GM12878 (cell line): ENCODE results near the gene DNAJC4. TPM values are rescaled to one million over a fixed set of nuclear protein-coding genes. Genes with fewer than 3 reads are reported as not detected.
A peak's percentile ranks its signal among the peaks of the same experiment; 100 is the strongest.

Experiments
- ATAC-seq: fragments of 200-7000 bp; cut with Tn5 transposase; 3 replicates; pipeline ENCODE4 v1.9.1; 2020; ENCODE audit warnings: mild to moderate bottlenecking, moderate library complexity
- BruUV-seq: library from RNA; stranded (reverse); fragments of 400-500 nt; replicated peaks from 2 replicates; lab custom pipeline; 2021; lab: Mats Ljungman, UMichigan
- CTCF ChIA-PET: fragments of 300-600 bp; sonication (Branson Sonifier 250); formaldehyde crosslinking; extraction: SDS; loops from one replicate; lab custom pipeline; 2021; ENCODE audit warnings: inconsistent platforms; lab: Yijun Ruan, JAX
- POLR2A ChIA-PET: fragments of 350-600 bp; formaldehyde crosslinking; extraction: SDS; loops from one replicate; lab custom pipeline; 2021; ENCODE audit warnings: inconsistent platforms; lab: Charles Lee
- RAD21 ChIA-PET: fragments of 300-600 bp; sonication (Branson Sonifier 250); formaldehyde crosslinking; loops from one replicate; lab custom pipeline; 2023; ENCODE audit warnings: antibody characterized with exemption; ENCODE audit not compliant: unreplicated experiment; lab: Charles Lee
- SMC1A ChIA-PET: fragments of 300-600 bp; sonication (Branson Sonifier 250); formaldehyde crosslinking; loops from one replicate; lab custom pipeline; 2023; ENCODE audit not compliant: unreplicated experiment, uncharacterized antibody; lab: Charles Lee
- DNase-seq: peaks from one replicate; pipeline ENCODE4 v3.0.0-alpha.2; 2011; ENCODE audit warnings: low read depth, low spot score
- FAIRE-seq: peaks from 3 replicates; lab custom pipeline; 2011; peaks lifted over from hg19 to GRCh38; lab: Jason Lieb, UNC
- H2AFZ ChIP-seq: 2 replicates; pipeline ENCODE4 v1.6.0; 2011; ENCODE audit warnings: low read depth, low read length, control low read depth; ENCODE audit not compliant: control insufficient read depth
- H3K27ac ChIP-seq: 2 replicates; pipeline ENCODE4 v1.5.1; 2011; ENCODE audit warnings: control low read depth; ENCODE audit not compliant: control insufficient read depth, insufficient read depth
- H3K27me3 ChIP-seq, 2 experiments: replicated peaks in 1 of 2; 2 replicates each; pipeline versions ENCODE4 v1.6.0 to v1.6.1; 2011; ENCODE audit warnings: low read length in 1 of 2; ENCODE audit not compliant: control insufficient read depth in 2 of 2, insufficient read depth in 2 of 2
- H3K36me3 ChIP-seq, 2 experiments: 2 replicates each; pipeline ENCODE4 v1.5.1; 2011; ENCODE audit warnings: low read length in 1 of 2; ENCODE audit not compliant: control insufficient read depth in 2 of 2, insufficient read depth in 2 of 2
- H3K4me1 ChIP-seq: 2 replicates; pipeline ENCODE4 v1.6.1; 2011; ENCODE audit warnings: mild to moderate bottlenecking, low read length, moderate library complexity, mixed read lengths; ENCODE audit not compliant: control insufficient read depth, insufficient read depth
- H3K4me2 ChIP-seq: 2 replicates; pipeline ENCODE4 v1.6.0; 2011; ENCODE audit warnings: control low read depth; ENCODE audit not compliant: control insufficient read depth, insufficient read depth
- H3K4me3 ChIP-seq: fragments of 200-600 bp; sonication (generic); 2 replicates; pipeline ENCODE4 v1.5.1; 2016
- H3K79me2 ChIP-seq: 2 replicates; pipeline ENCODE4 v1.6.0; 2011; ENCODE audit warnings: low read length; ENCODE audit not compliant: control insufficient read depth, insufficient read depth
- H3K9ac ChIP-seq: 2 replicates; pipeline ENCODE4 v1.8.0; 2011; ENCODE audit warnings: low read length, control low read depth, mixed read lengths; ENCODE audit not compliant: control insufficient read depth, insufficient read depth
- H3K9me3 ChIP-seq: replicated peaks from 3 replicates; pipeline ENCODE4 v1.5.1; 2011; ENCODE audit warnings: mild to moderate bottlenecking, low read length; ENCODE audit not compliant: control insufficient read depth, insufficient read depth
- H4K20me1 ChIP-seq: 2 replicates; pipeline ENCODE4 v1.6.0; 2011; ENCODE audit not compliant: control insufficient read depth, insufficient read depth
- BCL11A ChIP-seq: IDR thresholded peaks from 2 replicates; pipeline ENCODE4 v1.6.1; 2011; ENCODE audit warnings: low read depth, low read length
- CBX5 ChIP-seq: sonication (generic); IDR thresholded peaks from 2 replicates; pipeline ENCODE4 v1.6.1; 2016; ENCODE audit warnings: low read depth, moderate library complexity, mild to moderate bottlenecking, inconsistent platforms
- CHD4 ChIP-seq: fragments of 200-600 bp; sonication (generic); IDR thresholded peaks from 2 replicates; pipeline ENCODE4 v1.6.1; 2016; ENCODE audit warnings: mild to moderate bottlenecking
- CREB1 ChIP-seq: IDR thresholded peaks from 2 replicates; pipeline ENCODE4 v1.6.1; 2012; ENCODE audit warnings: low read depth, mild to moderate bottlenecking, inconsistent platforms
- HDAC2 ChIP-seq: fragments of 200-600 bp; sonication (generic); IDR thresholded peaks from 2 replicates; pipeline ENCODE4 v1.6.1; 2017
- MTA2 ChIP-seq: fragments of 450-650 bp; IDR thresholded peaks from 2 replicates; pipeline ENCODE4 v1.6.1; 2016; ENCODE audit warnings: low read depth, mild to moderate bottlenecking, moderate library complexity
- NBN ChIP-seq: fragments of 450-650 bp; IDR thresholded peaks from 2 replicates; pipeline ENCODE4 v1.6.1; 2016
- NRF1 ChIP-seq: conservative IDR thresholded peaks from 2 replicates; pipeline ENCODE4 v1.6.1; 2011; ENCODE audit warnings: mild to moderate bottlenecking, low read depth, low read length, improper control_type of control experiment
- RAD51 ChIP-seq: fragments of 450-650 bp; IDR thresholded peaks from 2 replicates; pipeline ENCODE4 v1.6.1; 2016; ENCODE audit warnings: moderate library complexity, mild to moderate bottlenecking, inconsistent platforms
- SIN3A ChIP-seq: IDR thresholded peaks from 2 replicates; pipeline ENCODE4 v1.6.1; 2012; ENCODE audit warnings: low read depth, low read length, improper control_type of control experiment
- SMAD5 ChIP-seq: IDR thresholded peaks from 2 replicates; pipeline ENCODE4 v1.6.1; 2016; ENCODE audit warnings: antibody characterized with exemption, low read depth
- SUPT20H ChIP-seq: IDR thresholded peaks from 2 replicates; pipeline ENCODE4 v1.6.1; 2011; ENCODE audit warnings: low read depth, mild to moderate bottlenecking, low read length, moderate library complexity, borderline replicate concordance; ENCODE audit not compliant: control insufficient read depth
- TCF12 ChIP-seq: IDR thresholded peaks from 2 replicates; pipeline ENCODE4 v1.6.1; 2011; ENCODE audit warnings: low read depth, mild to moderate bottlenecking, low read length
- ZNF207 ChIP-seq: fragments of 450-650 bp; IDR thresholded peaks from 2 replicates; pipeline ENCODE4 v1.6.1; 2014; ENCODE audit warnings: antibody characterized with exemption, mild to moderate bottlenecking, borderline replicate concordance
- ZNF274 ChIP-seq: IDR thresholded peaks from one replicate; pipeline ENCODE4 v1.8.0; 2011; ENCODE audit not compliant: insufficient read length, insufficient read depth
- WGBS: methylation state at CpG from one replicate; pipeline ENCODE4 v1.1.6; 2016; ENCODE audit warnings: low lambda C conversion rate; ENCODE audit not compliant: insufficient replicate concordance, insufficient coverage; ENCODE audit errors: missing lambda C conversion rate; 5-methylcytosine and 5-hydroxymethylcytosine counted together
- in situ Hi-C: fragments of 300-500 bp; cut with MboI; formaldehyde crosslinking; loops from 9 replicates; pipeline ENCODE4 v1.14.3; 2018; ENCODE audit warnings: mixed read lengths
- intact Hi-C: fragments of 100-400 bp; cut with micrococcal nuclease; formaldehyde crosslinking; loops from one replicate; pipeline ENCODE4 v1.14.2; 2022; ENCODE audit not compliant: unreplicated experiment
- polyA plus RNA-seq, 11 experiments: library from polyadenylated mRNA; depleted of rRNA in 4 of 11; unstranded in 6 of 11; stranded (reverse) in 5 of 11; fragments of >200 nt; fragmentation: Nextera tagmentation in 4 of 11; fragmentation: Illumina TruSeq in 1 of 11; extraction: Ambion mirVana in 4 of 11; extraction: Trizol in 1 of 11; gene quantifications; 1 replicate in 1 of 11; 2 replicates in 10 of 11; pipeline versions ENCODE4 v1.2.1 to v1.2.3, GENCODE V29; 2011 to 2016; ENCODE audit warnings: inconsistent platforms in 2 of 11, missing spikeins in 2 of 11, low read depth in 1 of 11
- total RNA-seq, 4 experiments: library from RNA; depleted of rRNA in 3 of 4; stranded (reverse); fragments of >200 nt in 3 of 4; fragmentation: Illumina TruSeq in 1 of 4; extraction: Trizol in 1 of 4; gene quantifications; 2 replicates each; pipeline versions ENCODE4 v1.2.1 to v1.2.3, GENCODE V29; 2013 to 2021
- TF ChIP-seq, protein P1 (sequence below): fragments of 450-650 bp; IDR thresholded peaks from 2 replicates; pipeline ENCODE4 v1.6.1; 2018; ENCODE audit warnings: borderline replicate concordance, mild to moderate bottlenecking; ENCODE audit not compliant: partially characterized antibody
- TF ChIP-seq, protein P2 (sequence below): fragments of 150-350 bp; IDR thresholded peaks from 2 replicates; pipeline ENCODE4 v1.6.1; 2016; ENCODE audit warnings: low read depth, low read length
- TF ChIP-seq, protein P3 (sequence below): IDR thresholded peaks from 2 replicates; pipeline ENCODE4 v1.6.1; 2012; ENCODE audit warnings: low read length, inconsistent platforms

Gene DNAJC4
- total and polyA plus RNA-seq, 10 of the 15 experiments (the other 5 are each of a cell fraction or from before 2014, with no cell fraction given), result 3.7 to 64.9 (median 30.1) TPM

DNA sequence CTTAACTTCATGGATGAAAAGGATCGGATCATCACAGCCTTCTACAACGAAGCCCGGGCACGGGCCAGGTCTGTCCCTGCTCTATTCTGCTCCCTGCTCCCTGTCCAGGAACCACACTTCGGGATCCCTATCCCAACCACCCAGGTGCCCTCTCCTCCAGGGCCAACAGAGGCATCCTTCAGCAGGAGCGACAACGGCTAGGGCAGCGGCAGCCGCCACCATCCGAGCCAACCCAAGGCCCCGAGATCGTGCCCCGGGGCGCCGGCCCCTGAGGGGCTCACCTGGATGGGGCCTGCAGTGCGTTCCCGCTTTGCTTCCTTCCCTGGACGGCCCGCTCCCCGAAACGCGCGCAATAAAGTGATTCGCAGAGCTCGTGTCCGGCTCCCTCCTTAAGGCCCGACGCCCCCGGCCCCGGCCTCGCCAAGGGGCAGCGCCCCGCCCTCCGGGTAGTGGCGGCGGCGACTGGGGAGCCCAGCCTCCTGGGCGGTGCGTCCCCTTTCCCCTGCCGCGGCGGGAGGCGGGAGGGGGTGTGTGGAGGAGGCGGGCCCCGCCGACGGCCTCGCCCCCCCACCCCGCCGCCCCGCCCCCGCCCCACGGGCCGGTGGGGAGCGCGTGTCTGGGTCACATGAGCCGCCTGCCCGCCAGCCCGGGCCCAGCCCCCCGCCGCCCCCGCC, 3.7 kb downstream of the DNAJC4 start, which contains the start of gene VEGFB:
Gene VEGFB, plus strand, starts transcription at position 672 of the 674 bp plus-strand sequence. CDS start 250 bp downstream, outside the sequence.
- FAIRE-seq, result no peak
- H3K4me2 ChIP-seq, result peak within 1 kb of the TSS; percentile 83
- H2AFZ ChIP-seq, result peak within 1 kb of the TSS; percentile 29
- 27% methylated on average over 39 of the region's 62 CpGs for WGBS
- peak within 1 kb of the TSS; percentile 97 for H3K4me3 ChIP-seq
- CTCF ChIA-PET, result interaction anchor here (0.7 to 2.9 kb wide), 2 partner anchors 28 to 29 kb away, joined by 3 to 18 read pairs; partner anchors contain the start of gene FERMT3
- 0 out of 2 replicates have a peak within 1 kb of the TSS, but pooled peaks have one; percentile 33 for H3K27ac ChIP-seq
- H3K36me3 ChIP-seq, result peaks cover 0 to 5% of the 10 kb centered on the region in 2 experiments; a peak in 2 of 4 replicates
- peak; percentile 51 for ATAC-seq
- RAD21 ChIA-PET, result interaction anchor here (1.0 to 1.7 kb wide), 2 partner anchors 11 to 26 kb away, joined by 3 to 6 read pairs; no protein-coding TSS in a partner anchor
- POLR2A ChIA-PET, result interaction anchor here (0.5 to 1.7 kb wide), 3 partner anchors 12 to 70 kb away, joined by 3 to 11 read pairs (median 3); no protein-coding TSS in a partner anchor
- in situ Hi-C loops (loop anchor here (25.0 kb wide), 1 partner anchor 1628 kb away; the partner anchor contains the start of genes CFL1, EFEMP2 and MUS81), intact Hi-C loops (no loop called here)
- H3K4me1 ChIP-seq, result peaks cover 50% of the 10 kb centered on the region
- H3K27me3 ChIP-seq, result no peaks in the 10 kb centered on the region
- no peaks in the 10 kb centered on the region for H4K20me1 ChIP-seq
- no peaks in the 10 kb centered on the region for H3K9me3 ChIP-seq
- BruUV-seq, result no TSS peak
- peak within 1 kb of the TSS; percentile 47 for H3K9ac ChIP-seq
- DNase-seq, result no peak
- peaks cover 19% of the 10 kb centered on the region for H3K79me2 ChIP-seq
- SMC1A ChIA-PET, result interaction anchor here (1.2 kb wide), 1 partner anchor 28 kb away, joined by 3 read pairs; no protein-coding TSS in a partner anchor
- TF ChIP-seq SUPT20H (no peak), CHD4 (no peak), CBX5 (no peak), SIN3A (no peak), TCF12 (no peak), MTA2 (no peak), HDAC2 (no peak), ZNF207 (no peak), BCL11A (no peak), ZNF274 (no peak), RAD51 (no peak), SMAD5 (no peak), NBN (no peak), CREB1 (no peak), NRF1 (no peak)
- TF ChIP-seq, protein P1, sequence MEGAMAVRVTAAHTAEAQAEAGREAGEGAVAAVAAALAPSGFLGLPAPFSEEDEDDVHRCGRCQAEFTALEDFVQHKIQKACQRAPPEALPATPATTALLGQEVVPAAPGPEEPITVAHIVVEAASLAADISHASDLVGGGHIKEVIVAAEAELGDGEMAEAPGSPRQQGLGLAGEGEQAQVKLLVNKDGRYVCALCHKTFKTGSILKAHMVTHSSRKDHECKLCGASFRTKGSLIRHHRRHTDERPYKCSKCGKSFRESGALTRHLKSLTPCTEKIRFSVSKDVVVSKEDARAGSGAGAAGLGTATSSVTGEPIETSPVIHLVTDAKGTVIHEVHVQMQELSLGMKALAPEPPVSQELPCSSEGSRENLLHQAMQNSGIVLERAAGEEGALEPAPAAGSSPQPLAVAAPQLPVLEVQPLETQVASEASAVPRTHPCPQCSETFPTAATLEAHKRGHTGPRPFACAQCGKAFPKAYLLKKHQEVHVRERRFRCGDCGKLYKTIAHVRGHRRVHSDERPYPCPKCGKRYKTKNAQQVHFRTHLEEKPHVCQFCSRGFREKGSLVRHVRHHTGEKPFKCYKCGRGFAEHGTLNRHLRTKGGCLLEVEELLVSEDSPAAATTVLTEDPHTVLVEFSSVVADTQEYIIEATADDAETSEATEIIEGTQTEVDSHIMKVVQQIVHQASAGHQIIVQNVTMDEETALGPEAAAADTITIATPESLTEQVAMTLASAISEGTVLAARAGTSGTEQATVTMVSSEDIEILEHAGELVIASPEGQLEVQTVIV, result no peak
- TF ChIP-seq, protein P2, sequence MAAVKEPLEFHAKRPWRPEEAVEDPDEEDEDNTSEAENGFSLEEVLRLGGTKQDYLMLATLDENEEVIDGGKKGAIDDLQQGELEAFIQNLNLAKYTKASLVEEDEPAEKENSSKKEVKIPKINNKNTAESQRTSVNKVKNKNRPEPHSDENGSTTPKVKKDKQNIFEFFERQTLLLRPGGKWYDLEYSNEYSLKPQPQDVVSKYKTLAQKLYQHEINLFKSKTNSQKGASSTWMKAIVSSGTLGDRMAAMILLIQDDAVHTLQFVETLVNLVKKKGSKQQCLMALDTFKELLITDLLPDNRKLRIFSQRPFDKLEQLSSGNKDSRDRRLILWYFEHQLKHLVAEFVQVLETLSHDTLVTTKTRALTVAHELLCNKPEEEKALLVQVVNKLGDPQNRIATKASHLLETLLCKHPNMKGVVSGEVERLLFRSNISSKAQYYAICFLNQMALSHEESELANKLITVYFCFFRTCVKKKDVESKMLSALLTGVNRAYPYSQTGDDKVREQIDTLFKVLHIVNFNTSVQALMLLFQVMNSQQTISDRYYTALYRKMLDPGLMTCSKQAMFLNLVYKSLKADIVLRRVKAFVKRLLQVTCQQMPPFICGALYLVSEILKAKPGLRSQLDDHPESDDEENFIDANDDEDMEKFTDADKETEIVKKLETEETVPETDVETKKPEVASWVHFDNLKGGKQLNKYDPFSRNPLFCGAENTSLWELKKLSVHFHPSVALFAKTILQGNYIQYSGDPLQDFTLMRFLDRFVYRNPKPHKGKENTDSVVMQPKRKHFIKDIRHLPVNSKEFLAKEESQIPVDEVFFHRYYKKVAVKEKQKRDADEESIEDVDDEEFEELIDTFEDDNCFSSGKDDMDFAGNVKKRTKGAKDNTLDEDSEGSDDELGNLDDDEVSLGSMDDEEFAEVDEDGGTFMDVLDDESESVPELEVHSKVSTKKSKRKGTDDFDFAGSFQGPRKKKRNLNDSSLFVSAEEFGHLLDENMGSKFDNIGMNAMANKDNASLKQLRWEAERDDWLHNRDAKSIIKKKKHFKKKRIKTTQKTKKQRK, result no peak
- TF ChIP-seq, protein P3, sequence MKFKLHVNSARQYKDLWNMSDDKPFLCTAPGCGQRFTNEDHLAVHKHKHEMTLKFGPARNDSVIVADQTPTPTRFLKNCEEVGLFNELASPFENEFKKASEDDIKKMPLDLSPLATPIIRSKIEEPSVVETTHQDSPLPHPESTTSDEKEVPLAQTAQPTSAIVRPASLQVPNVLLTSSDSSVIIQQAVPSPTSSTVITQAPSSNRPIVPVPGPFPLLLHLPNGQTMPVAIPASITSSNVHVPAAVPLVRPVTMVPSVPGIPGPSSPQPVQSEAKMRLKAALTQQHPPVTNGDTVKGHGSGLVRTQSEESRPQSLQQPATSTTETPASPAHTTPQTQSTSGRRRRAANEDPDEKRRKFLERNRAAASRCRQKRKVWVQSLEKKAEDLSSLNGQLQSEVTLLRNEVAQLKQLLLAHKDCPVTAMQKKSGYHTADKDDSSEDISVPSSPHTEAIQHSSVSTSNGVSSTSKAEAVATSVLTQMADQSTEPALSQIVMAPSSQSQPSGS, result no peak
